Endothelial cell of umbilical vein (primary cell): ENCODE results near the gene OGT. TPM values are rescaled to one million over a fixed set of nuclear protein-coding genes. Genes with fewer than 3 reads are reported as not detected.

ENCODE experiments used
- BruUV-seq: library from RNA; stranded (reverse); fragments of 400-500 nt; replicated peaks from 2 replicates; lab custom pipeline; 2021; lab: Mats Ljungman, UMichigan
- CTCF ChIA-PET: fragments of 300-600, 350-600 bp; sonication (Branson Sonifier 250); formaldehyde crosslinking; loops from one replicate; lab custom pipeline; 2021; ENCODE audit warnings: antibody characterized with exemption, inconsistent platforms; lab: Charles Lee
- POLR2A ChIA-PET: fragments of 300-600, 350-600 bp; sonication (Branson Sonifier 250); formaldehyde crosslinking; loops from one replicate; lab custom pipeline; 2021; ENCODE audit warnings: antibody characterized with exemption, inconsistent platforms; lab: Charles Lee
- DNase-seq: peaks from one replicate; pipeline ENCODE4 v3.0.0-alpha.2; 2011; ENCODE audit warnings: low read depth, low spot score
- FAIRE-seq: peaks from 2 replicates; lab custom pipeline; 2011; peaks lifted over from hg19 to GRCh38; lab: Jason Lieb, UNC
- H2AFZ ChIP-seq: 2 replicates; pipeline ENCODE4 v1.6.0; 2012; ENCODE audit warnings: low read depth, low read length, control low read depth, inconsistent platforms
- H3K27ac ChIP-seq: 2 replicates; pipeline ENCODE4 v1.5.1; 2011; ENCODE audit warnings: low read depth, mild to moderate bottlenecking, control low read depth, low read length, moderate library complexity; ENCODE audit not compliant: insufficient read depth
- H3K27me3 ChIP-seq, 2 experiments: 2 replicates each; pipeline versions ENCODE4 v1.6.0 to v1.6.1; 2011; ENCODE audit warnings: low read length in 2 of 2, mixed read lengths in 1 of 2; ENCODE audit not compliant: control insufficient read depth in 2 of 2, insufficient read depth in 2 of 2
- H3K36me3 ChIP-seq, 2 experiments: 2 replicates in 1 of 2; 3 replicates in 1 of 2; pipeline ENCODE4 v1.5.1; 2011; ENCODE audit warnings: low read length in 2 of 2, mild to moderate bottlenecking in 1 of 2, moderate library complexity in 1 of 2; ENCODE audit not compliant: control insufficient read depth in 2 of 2, insufficient read depth in 2 of 2; ENCODE audit errors: extremely low read depth in 1 of 2
- H3K4me1 ChIP-seq: 3 replicates; pipeline ENCODE4 v1.5.1; 2011; ENCODE audit warnings: mild to moderate bottlenecking, low read length; ENCODE audit not compliant: control insufficient read depth, insufficient read depth; ENCODE audit errors: extremely low read depth
- H3K4me2 ChIP-seq: 2 replicates; pipeline ENCODE4 v1.6.1; 2011; ENCODE audit warnings: low read length, control low read depth, mixed read lengths; ENCODE audit not compliant: insufficient read depth
- H3K4me3 ChIP-seq, 3 experiments: fragments of 200-600 bp in 1 of 3; sonication (generic), shearing (Covaris generic) in 1 of 3; replicated peaks in 1 of 3; 2 replicates each; pipeline ENCODE4 v1.5.1; 2011 to 2016; ENCODE audit warnings: control low read depth in 3 of 3, low read length in 3 of 3, mild to moderate bottlenecking in 2 of 3, inconsistent platforms in 1 of 3, low read depth in 1 of 3, moderate library complexity in 1 of 3; ENCODE audit not compliant: insufficient read depth in 1 of 3
- H3K79me2 ChIP-seq: 2 replicates; pipeline ENCODE4 v1.6.0; 2012; ENCODE audit warnings: low read length, inconsistent platforms; ENCODE audit not compliant: control insufficient read depth, insufficient read depth
- H3K9ac ChIP-seq: replicated peaks from 2 replicates; pipeline ENCODE3; 2011; ENCODE audit warnings: low read length, control low read depth; ENCODE audit not compliant: insufficient read depth; ENCODE audit errors: extremely low read depth
- H3K9me1 ChIP-seq: replicated peaks from 3 replicates; pipeline ENCODE4 v1.6.0; 2011; ENCODE audit warnings: mild to moderate bottlenecking, low read length; ENCODE audit not compliant: control insufficient read depth, insufficient read depth; ENCODE audit errors: extremely low read depth
- H3K9me3 ChIP-seq: replicated peaks from 2 replicates; pipeline ENCODE4 v1.5.1; 2012; ENCODE audit warnings: low read length, inconsistent platforms; ENCODE audit not compliant: control insufficient read depth, insufficient read depth
- H4K20me1 ChIP-seq: replicated peaks from 2 replicates; pipeline ENCODE3; 2011; ENCODE audit warnings: mild to moderate bottlenecking, low read length; ENCODE audit not compliant: control insufficient read depth, insufficient read depth; ENCODE audit errors: extremely low read depth
- GATA2 ChIP-seq: IDR thresholded peaks from 2 replicates; pipeline ENCODE4 v1.7.0; 2011; ENCODE audit warnings: low read depth, mild to moderate bottlenecking, moderate library complexity, mixed read lengths, low read length; ENCODE audit not compliant: insufficient read length, insufficient read depth
- JUN ChIP-seq: IDR thresholded peaks from 2 replicates; pipeline ENCODE4 v1.6.1; 2011; ENCODE audit warnings: borderline replicate concordance, low read depth; ENCODE audit not compliant: insufficient read length, insufficient read depth
- MAX ChIP-seq: IDR thresholded peaks from 2 replicates; pipeline ENCODE4 v1.6.1; 2011; ENCODE audit not compliant: insufficient read depth, insufficient read length
- MYC ChIP-seq: IDR thresholded peaks from one replicate; pipeline ENCODE4 v1.6.1; 2011; ENCODE audit warnings: mild to moderate bottlenecking, low read depth, low read length
- POLR2A ChIP-seq: IDR thresholded peaks from 2 replicates; pipeline ENCODE4 v1.6.1; 2012; ENCODE audit warnings: low read depth, mild to moderate bottlenecking, control low read depth, low read length
- dilution Hi-C: fragments of 300-500 bp; cut with MboI; formaldehyde crosslinking; loops from one replicate; pipeline ENCODE4 v1.15.0; 2019; ENCODE audit warnings: low sequenced_read_pairs; ENCODE audit not compliant: extremely low pct_ligation_motif_present
- intact Hi-C: fragments of 100-400 bp; cut with micrococcal nuclease; formaldehyde crosslinking; loops from one replicate; pipeline ENCODE4 v1.10.0; 2022
- polyA plus RNA-seq, 4 experiments: library from polyadenylated mRNA; depleted of rRNA in 3 of 4; stranded (reverse) in 3 of 4; unstranded in 1 of 4; fragments of >200 nt; gene quantifications; 2 replicates each; pipeline versions ENCODE4 v1.2.1 to v1.2.3, GENCODE V29; 2011 to 2012; ENCODE audit warnings: missing spikeins in 1 of 4
- total RNA-seq: library from RNA; stranded (reverse); gene quantifications from 2 replicates; pipeline ENCODE4 v1.2.3, GENCODE V29; 2021
- TF ChIP-seq, protein P1 (sequence below), 2 donors: IDR thresholded peaks; 1 replicate in 1 of 2; 2 replicates in 1 of 2; pipeline ENCODE4 v1.5.1; 2011; ENCODE audit warnings: low read length in 2 of 2, mild to moderate bottlenecking in 2 of 2, moderate library complexity in 2 of 2, control low read depth in 1 of 2, inconsistent platforms in 1 of 2, low read depth in 1 of 2; ENCODE audit not compliant: insufficient read depth in 1 of 2; ENCODE audit errors: extremely low read depth in 1 of 2

Gene OGT
- total and polyA plus RNA-seq, 2 donors (not counting 3 experiments of a cell fraction or from before 2014, with no cell fraction given): 129 to 141 TPM

- H4K20me1 ChIP-seq: no peaks in the 10 kb centered on the region
- dilution Hi-C loops: no loop called here
- FAIRE-seq: no peak
- H3K4me1 ChIP-seq: peaks cover 27% of the 10 kb centered on the region
- BruUV-seq: no TSS peak
- no peak overlapping the region for H3K4me3 ChIP-seq
- H2AFZ ChIP-seq: no peak overlapping the region
- no peak overlapping the region for H3K9ac ChIP-seq
- no peak for DNase-seq
- peak overlapping the region; percentile 18 for H3K4me2 ChIP-seq
- H3K9me3 ChIP-seq: no peaks in the 10 kb centered on the region
- ChIA-PET POLR2A (no interaction called here), CTCF (no interaction called here)
- no peaks in the 10 kb centered on the region for H3K27me3 ChIP-seq
- no peaks in the 10 kb centered on the region for H3K9me1 ChIP-seq
- TF ChIP-seq POLR2A (no peak), JUN (no peak), MAX (no peak), MYC (no peak), GATA2 (no peak)
- TF ChIP-seq, protein P1, sequence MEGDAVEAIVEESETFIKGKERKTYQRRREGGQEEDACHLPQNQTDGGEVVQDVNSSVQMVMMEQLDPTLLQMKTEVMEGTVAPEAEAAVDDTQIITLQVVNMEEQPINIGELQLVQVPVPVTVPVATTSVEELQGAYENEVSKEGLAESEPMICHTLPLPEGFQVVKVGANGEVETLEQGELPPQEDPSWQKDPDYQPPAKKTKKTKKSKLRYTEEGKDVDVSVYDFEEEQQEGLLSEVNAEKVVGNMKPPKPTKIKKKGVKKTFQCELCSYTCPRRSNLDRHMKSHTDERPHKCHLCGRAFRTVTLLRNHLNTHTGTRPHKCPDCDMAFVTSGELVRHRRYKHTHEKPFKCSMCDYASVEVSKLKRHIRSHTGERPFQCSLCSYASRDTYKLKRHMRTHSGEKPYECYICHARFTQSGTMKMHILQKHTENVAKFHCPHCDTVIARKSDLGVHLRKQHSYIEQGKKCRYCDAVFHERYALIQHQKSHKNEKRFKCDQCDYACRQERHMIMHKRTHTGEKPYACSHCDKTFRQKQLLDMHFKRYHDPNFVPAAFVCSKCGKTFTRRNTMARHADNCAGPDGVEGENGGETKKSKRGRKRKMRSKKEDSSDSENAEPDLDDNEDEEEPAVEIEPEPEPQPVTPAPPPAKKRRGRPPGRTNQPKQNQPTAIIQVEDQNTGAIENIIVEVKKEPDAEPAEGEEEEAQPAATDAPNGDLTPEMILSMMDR (IDR thresholded peaks at IDR 0.05; ENCODE audit: extremely low read depth in 1 of 2, insufficient read depth in 1 of 2, low read depth in 1 of 2, low read length in 2 of 2): no peak
- peak overlapping the region; percentile 39 for H3K27ac ChIP-seq
- intact Hi-C loops: no loop called here
- peaks cover 0 to 9% of the 10 kb centered on the region in 2 experiments for H3K36me3 ChIP-seq
- H3K79me2 ChIP-seq: no peaks in the 10 kb centered on the region
Measured at GRCh38 chrX:71604141-71604540, 71.2 kb downstream of the OGT start.
